WERI-Rb-1 (cell line): ENCODE results near the gene TOP2A.

Experiments
- DNase-seq: peaks from one replicate; pipeline ENCODE4 v3.0.0-alpha.2; 2020
- H3K27ac ChIP-seq: fragments of 250-450 bp; sonication (Bioruptor Pico); 2 replicates; pipeline ENCODE4 v1.5.1; 2020; ENCODE audit warnings: mild to moderate bottlenecking, moderate library complexity
- H3K27me3 ChIP-seq: fragments of 250-450 bp; sonication (Bioruptor Pico); 2 replicates; pipeline ENCODE4 v1.5.1; 2021; ENCODE audit warnings: mild to moderate bottlenecking, low read depth, moderate library complexity; ENCODE audit not compliant: insufficient read depth, severe bottlenecking
- H3K36me3 ChIP-seq: fragments of 250-450 bp; sonication (Bioruptor Pico); 2 replicates; pipeline ENCODE4 v1.5.1; 2020; ENCODE audit warnings: mild to moderate bottlenecking, moderate library complexity
- H3K4me3 ChIP-seq: 2 replicates; pipeline ENCODE4 v1.5.1; 2011; ENCODE audit warnings: low read depth, mild to moderate bottlenecking, control low read depth, low read length
- H3K9me3 ChIP-seq: fragments of 250-450 bp; sonication (Bioruptor Pico); 2 replicates; pipeline ENCODE4 v1.5.1; 2021; ENCODE audit warnings: mild to moderate bottlenecking, moderate library complexity; ENCODE audit not compliant: severe bottlenecking
- TF ChIP-seq, protein P1 (sequence below): IDR thresholded peaks from 2 replicates; pipeline ENCODE4 v1.5.1; 2011; ENCODE audit warnings: low read depth, mild to moderate bottlenecking, control low read depth, inconsistent platforms, low read length

Gene TOP2A

DNA sequence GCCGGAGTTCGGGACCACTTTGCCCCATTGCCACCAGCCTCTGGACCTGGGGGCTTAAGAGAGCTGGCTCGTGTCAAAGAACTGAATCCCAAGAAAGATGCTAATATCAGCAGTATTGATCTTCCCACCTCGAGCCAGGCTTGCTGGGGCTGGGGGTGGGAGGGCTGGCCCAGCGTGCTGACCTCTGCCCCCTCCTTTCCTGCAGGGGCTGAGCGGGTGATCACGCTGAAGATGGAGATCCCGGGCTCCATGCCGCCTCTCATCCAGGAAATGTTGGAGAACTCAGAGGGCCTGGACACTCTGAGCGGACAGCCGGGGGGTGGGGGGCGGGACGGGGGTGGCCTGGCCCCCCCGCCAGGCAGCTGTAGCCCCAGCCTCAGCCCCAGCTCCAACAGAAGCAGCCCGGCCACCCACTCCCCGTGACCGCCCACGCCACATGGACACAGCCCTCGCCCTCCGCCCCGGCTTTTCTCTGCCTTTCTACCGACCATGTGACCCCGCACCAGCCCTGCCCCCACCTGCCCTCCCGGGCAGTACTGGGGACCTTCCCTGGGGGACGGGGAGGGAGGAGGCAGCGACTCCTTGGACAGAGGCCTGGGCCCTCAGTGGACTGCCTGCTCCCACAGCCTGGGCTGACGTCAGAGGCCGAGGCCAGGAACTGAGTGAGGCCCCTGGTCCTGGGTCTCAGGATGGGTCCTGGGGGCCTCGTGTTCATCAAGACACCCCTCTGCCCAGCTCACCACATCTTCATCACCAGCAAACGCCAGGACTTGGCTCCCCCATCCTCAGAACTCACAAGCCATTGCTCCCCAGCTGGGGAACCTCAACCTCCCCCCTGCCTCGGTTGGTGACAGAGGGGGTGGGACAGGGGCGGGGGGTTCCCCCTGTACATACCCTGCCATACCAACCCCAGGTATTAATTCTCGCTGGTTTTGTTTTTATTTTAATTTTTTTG is 61.6 kb downstream of the TOP2A start:
- Histone ChIP-seq H3K27me3 (no peaks in the 10 kb centered on the region), H3K4me3 (no peak overlapping the region), H3K27ac (no peak overlapping the region), H3K9me3 (no peaks in the 10 kb centered on the region), H3K36me3 (peaks cover 45% of the 10 kb centered on the region)
- DNase-seq: no peak
- TF ChIP-seq, protein P1, sequence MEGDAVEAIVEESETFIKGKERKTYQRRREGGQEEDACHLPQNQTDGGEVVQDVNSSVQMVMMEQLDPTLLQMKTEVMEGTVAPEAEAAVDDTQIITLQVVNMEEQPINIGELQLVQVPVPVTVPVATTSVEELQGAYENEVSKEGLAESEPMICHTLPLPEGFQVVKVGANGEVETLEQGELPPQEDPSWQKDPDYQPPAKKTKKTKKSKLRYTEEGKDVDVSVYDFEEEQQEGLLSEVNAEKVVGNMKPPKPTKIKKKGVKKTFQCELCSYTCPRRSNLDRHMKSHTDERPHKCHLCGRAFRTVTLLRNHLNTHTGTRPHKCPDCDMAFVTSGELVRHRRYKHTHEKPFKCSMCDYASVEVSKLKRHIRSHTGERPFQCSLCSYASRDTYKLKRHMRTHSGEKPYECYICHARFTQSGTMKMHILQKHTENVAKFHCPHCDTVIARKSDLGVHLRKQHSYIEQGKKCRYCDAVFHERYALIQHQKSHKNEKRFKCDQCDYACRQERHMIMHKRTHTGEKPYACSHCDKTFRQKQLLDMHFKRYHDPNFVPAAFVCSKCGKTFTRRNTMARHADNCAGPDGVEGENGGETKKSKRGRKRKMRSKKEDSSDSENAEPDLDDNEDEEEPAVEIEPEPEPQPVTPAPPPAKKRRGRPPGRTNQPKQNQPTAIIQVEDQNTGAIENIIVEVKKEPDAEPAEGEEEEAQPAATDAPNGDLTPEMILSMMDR: no peak

DNA sequence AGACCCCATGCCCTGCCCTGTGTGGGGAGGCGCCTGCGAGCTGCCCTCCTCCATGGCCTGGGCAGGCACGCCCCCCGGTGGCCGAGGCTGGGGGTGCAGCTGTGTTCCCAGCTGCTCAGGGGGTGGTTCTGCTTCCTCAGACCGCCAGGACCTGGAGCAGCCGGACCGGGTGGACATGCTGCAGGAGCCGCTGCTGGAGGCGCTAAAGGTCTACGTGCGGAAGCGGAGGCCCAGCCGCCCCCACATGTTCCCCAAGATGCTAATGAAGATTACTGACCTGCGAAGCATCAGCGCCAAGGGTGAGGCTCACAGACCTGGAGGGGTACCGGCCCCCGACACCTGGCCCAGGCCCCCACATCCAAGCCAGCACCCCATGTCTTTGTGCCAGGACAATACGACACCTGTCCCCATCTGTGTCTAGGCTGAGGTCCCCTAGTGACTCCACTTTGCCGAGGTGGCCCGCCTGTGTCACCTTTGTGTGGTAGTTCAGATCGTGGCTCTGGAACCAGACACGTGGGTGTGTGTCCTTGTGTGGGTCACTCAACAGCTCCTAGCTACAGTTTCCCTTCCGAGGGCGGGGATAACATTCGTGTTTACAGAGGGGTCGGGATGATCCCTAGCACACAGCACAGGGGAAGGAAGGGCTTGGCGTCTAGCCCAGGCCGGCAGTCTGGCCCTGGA is 62.4 kb downstream of the TOP2A start:
- H3K4me3 ChIP-seq: no peak overlapping the region
- peak; percentile 90 for DNase-seq
- H3K9me3 ChIP-seq: no peaks in the 10 kb centered on the region
- no peaks in the 10 kb centered on the region for H3K27me3 ChIP-seq
- peaks cover 46% of the 10 kb centered on the region for H3K36me3 ChIP-seq
- TF ChIP-seq, protein P1: peak; percentile 98
- H3K27ac ChIP-seq: no peak overlapping the region; the same call in 1 of the 2 replicates

DNA sequence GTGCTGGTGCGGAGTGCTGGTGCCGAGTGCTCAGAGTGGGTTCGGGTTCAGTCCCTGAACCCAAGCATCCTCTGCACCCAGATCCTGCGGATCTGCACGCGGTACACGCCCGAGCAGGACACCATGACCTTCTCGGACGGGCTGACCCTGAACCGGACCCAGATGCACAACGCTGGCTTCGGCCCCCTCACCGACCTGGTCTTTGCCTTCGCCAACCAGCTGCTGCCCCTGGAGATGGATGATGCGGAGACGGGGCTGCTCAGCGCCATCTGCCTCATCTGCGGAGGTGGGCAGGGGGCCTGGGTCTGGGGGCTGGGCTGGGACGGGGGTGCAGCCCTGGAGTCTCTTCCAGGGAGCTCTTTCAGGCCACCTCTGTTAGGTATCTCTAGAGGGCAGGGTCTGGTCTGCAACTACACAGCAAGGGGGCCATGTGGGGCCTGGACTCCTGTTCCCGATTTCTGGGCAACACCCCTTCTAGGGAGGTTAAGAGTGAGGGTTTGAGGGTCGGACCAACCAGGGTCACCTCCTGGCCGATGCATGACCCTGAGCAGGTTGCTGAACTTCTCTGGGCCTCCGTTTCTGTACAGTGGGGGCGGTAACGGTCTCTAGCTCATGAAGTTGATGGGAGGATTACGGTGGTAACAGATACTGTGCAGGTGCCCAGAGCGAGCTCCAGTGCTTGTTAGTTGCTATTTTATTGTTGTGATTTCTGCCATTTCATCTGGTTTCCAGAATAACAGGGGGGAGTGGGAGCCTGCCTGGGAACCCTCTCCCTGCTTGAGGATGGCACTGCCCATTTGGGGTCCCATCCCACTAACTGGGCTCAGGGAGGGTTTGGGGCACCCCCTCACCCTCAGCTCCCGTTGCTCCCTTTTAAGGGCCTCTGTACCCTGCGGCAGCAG is 63.2 kb downstream of the TOP2A start:
- Histone ChIP-seq H3K9me3 (no peaks in the 10 kb centered on the region), H3K4me3 (no peak overlapping the region), H3K27ac (peak overlapping the region; percentile 29), H3K27me3 (no peaks in the 10 kb centered on the region), H3K36me3 (peaks cover 54% of the 10 kb centered on the region)
- TF ChIP-seq, protein P1: no peak
- DNase-seq: no peak

DNA sequence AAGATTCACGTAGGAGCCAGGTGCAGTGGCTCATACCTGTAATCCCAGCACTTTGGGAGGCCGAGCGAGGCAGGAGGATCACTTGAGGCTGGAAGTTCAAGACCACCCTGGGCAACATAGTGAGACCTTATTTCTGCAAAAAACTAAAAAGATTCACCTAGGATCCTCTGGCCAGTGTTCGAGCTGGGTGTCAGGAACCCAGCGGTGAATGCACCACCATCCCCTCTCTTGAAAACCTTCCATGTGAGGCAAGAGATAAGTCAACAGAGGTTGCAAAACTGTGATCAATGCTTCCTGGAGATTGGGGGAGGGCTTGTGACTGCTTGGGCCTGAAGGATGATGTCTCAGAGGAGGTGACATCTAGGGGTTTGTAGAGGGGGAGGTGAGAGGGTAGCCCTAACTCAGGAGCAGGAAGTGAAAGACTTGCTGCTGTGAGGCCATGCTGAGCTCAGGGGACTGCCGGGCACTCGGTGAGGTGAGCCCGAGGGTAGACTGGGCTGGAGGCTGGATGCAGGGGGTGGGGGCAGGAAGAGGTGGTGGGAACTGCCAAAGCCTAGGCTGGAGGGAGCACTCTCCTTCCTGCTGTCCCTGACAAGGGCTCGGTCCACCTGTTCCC is 64.8 kb downstream of the TOP2A start:
- Histone ChIP-seq H3K9me3 (no peaks in the 10 kb centered on the region), H3K4me3 (no peak overlapping the region), H3K27me3 (no peaks in the 10 kb centered on the region), H3K36me3 (peaks cover 68% of the 10 kb centered on the region), H3K27ac (no peak overlapping the region)
- TF ChIP-seq, protein P1: no peak
- no peak for DNase-seq

DNA sequence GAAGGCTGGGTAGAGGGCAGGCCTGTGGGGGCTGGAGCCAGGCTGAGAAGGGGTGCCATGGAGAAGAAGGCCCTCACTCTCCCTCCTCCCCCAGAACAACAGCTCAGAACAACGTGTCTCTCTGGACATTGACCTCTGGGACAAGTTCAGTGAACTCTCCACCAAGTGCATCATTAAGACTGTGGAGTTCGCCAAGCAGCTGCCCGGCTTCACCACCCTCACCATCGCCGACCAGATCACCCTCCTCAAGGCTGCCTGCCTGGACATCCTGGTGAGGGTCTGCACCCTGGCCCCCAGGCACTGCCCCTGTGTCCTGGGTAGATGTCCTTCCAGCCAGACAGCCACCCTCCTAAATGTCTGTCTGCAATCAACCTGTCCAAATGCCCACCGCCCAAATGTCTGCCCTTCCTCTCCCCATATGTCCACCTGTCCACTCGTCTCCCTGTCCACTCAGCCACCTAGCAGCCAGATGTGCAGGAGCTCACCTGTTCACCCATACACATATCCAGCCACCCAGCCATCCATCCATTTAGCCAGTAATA is 65.4 kb downstream of the TOP2A start:
- TF ChIP-seq, protein P1: no peak
- H3K4me3 ChIP-seq: no peak overlapping the region
- peaks cover 68% of the 10 kb centered on the region for H3K36me3 ChIP-seq
- H3K27ac ChIP-seq: peak overlapping the region; percentile 84
- no peak for DNase-seq
- no peaks in the 10 kb centered on the region for H3K9me3 ChIP-seq
- H3K27me3 ChIP-seq: no peaks in the 10 kb centered on the region
